ENCODE data around the gene NCR2.
A peak's percentile ranks its signal among the peaks of the same experiment; 100 is the strongest.
"Not testable (repeated sequence)": the region's sequence is repeated elsewhere in the genome, so short reads cannot be mapped to it uniquely, and the experiment has no call there.

Gene NCR2

GRCh38 chr6:41294214-41294872 is 41.1 kb upstream of the NCR2 start:
- ChIA-PET POLR2A (no interaction called here), CTCF (interaction anchor here (0.6 to 1.4 kb wide), 4 partner anchors 13 to 25 kb away, joined by 3 read pairs; no protein-coding TSS in a partner anchor)
- TF ChIP-seq CTCF (IDR thresholded peaks at IDR 0.05; ENCODE audit: control extremely low read depth, extremely low read depth, low read depth, missing control alignments): no peak
- no peak for DNase-seq (ENCODE audit: extremely low spot score)

GRCh38 chr6:41297248-41297647 is 38.2 kb upstream of the NCR2 start:
- POLR2A ChIA-PET; DNase-seq (ENCODE audit: extremely low spot score): not testable (repeated sequence)
- CTCF ChIA-PET: interaction anchor here (0.7 to 2.3 kb wide), 3 partner anchors 10 to 23 kb away, joined by 4 to 11 read pairs (median 9); no protein-coding TSS in a partner anchor

GRCh38 chr6:41298785-41299502 is 36.5 kb upstream of the NCR2 start:
- no peak for DNase-seq (ENCODE audit: extremely low spot score)
- CTCF ChIA-PET: interaction anchor here (0.9 to 2.3 kb wide), 4 partner anchors 11 to 21 kb away, joined by 3 to 7 read pairs (median 5); no protein-coding TSS in a partner anchor
- TF ChIP-seq CTCF (IDR thresholded peaks at IDR 0.05; ENCODE audit: control extremely low read depth, extremely low read depth, low read depth, missing control alignments): no peak
- POLR2A ChIA-PET: no interaction called here

GRCh38 chr6:41302638-41303037 is 32.8 kb upstream of the NCR2 start:
- no peak for DNase-seq (ENCODE audit: extremely low spot score)
- ChIA-PET POLR2A (no interaction called here), CTCF (no interaction called here)
- TF ChIP-seq CTCF (IDR thresholded peaks at IDR 0.05; ENCODE audit: control extremely low read depth, extremely low read depth, low read depth, missing control alignments): no peak

- peak; percentile 45 for DNase-seq (ENCODE audit: extremely low spot score)
- peak; percentile 53 for TF ChIP-seq CTCF (IDR thresholded peaks at IDR 0.05; ENCODE audit: control extremely low read depth, extremely low read depth, low read depth, missing control alignments)
- POLR2A ChIA-PET: no interaction called here
- CTCF ChIA-PET: interaction anchor here (0.7 to 5.1 kb wide), 33 partner anchors 9 to 379 kb away, joined by 3 to 74 read pairs (median 4); partner anchors contain the start of genes NCR2 and TREM1
Measured at GRCh38 chr6:41306187-41306854, 29.1 kb upstream of the NCR2 start.

GRCh38 chr6:41315203-41315602 is 20.2 kb upstream of the NCR2 start:
- CTCF ChIA-PET: interaction anchor here (1.0 to 1.6 kb wide), 6 partner anchors 8 to 18 kb away, joined by 3 to 7 read pairs (median 4); no protein-coding TSS in a partner anchor
- POLR2A ChIA-PET: no interaction called here

More at GRCh38 chr6:41315203-41315602, 20.2 kb upstream of the NCR2 start:
- no peak for DNase-seq (ENCODE audit: extremely low spot score)
- TF ChIP-seq CTCF (IDR thresholded peaks at IDR 0.05; ENCODE audit: control extremely low read depth, extremely low read depth, low read depth, missing control alignments): no peak
